ENCODE results near the gene JMJD1C.

Gene JMJD1C

DNA sequence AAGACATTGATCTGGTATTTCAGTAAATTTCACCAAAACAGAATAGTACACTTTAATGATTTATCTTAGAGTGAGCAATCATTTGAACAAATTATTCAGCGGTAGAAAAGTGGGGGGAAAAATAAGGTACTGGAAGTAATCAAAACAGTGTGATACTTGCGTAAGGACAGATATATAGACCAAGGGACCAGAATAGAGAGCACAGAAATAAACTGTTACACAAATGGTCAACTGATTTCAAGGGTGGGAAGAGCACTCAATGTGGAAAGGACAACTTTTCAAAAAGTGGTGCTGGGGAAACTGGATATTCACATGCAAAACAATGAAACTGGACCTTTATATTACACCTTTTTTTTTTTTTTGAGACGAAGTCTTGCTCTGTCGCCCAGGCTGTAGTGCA is 212.7 kb downstream of the JMJD1C start:
- no peak overlapping the region for H4K91ac ChIP-seq (ENCODE audit: low read length)

GRCh38 chr10:63252095-63252762 is 213.5 kb downstream of the JMJD1C start:
- H3K4me3 ChIP-seq (ENCODE audit: insufficient read depth in 1 of 2, low read depth in 1 of 2, low read length in 2 of 2) = no peak overlapping the region

More for the DNA sequence above, 212.7 kb downstream of the JMJD1C start:
- Histone ChIP-seq H3K79me1 (replicated peaks; ENCODE audit: low read length, poor library complexity, severe bottlenecking) (peaks cover 2% of the 10 kb centered on the region), H3K14ac (ENCODE audit: low read length in 2 of 2) (no peak overlapping the region), H2AK5ac (ENCODE audit: low read length, severe bottlenecking) (no peak overlapping the region), H3K23ac (ENCODE audit: low read length in 2 of 2) (no peak overlapping the region), H3K4me2 (ENCODE audit: low read length, poor library complexity, severe bottlenecking) (no peak overlapping the region), H3K18ac (ENCODE audit: low read depth in 1 of 2, low read length in 2 of 2) (no peak overlapping the region), H3K27me3 (ENCODE audit: control insufficient read depth in 1 of 2, insufficient read depth in 1 of 2, low read length in 2 of 2) (no peaks in the 10 kb centered on the region), H3K36me3 (ENCODE audit: control insufficient read depth in 1 of 2, insufficient read depth in 2 of 2, low read depth in 1 of 2, low read length in 2 of 2) (peaks cover 7 to 16% of the 10 kb centered on the region in 2 experiments), H3K4me1 (ENCODE audit: control insufficient read depth, insufficient read depth, low read depth, low read length) (peaks cover 2% of the 10 kb centered on the region), H3K9ac (ENCODE audit: low read length) (no peak overlapping the region), H2BK12ac (ENCODE audit: low read length in 2 of 2) (no peak overlapping the region), H2AFZ (ENCODE audit: low read depth, low read length) (no peak overlapping the region), H3K9me3 (ENCODE audit: control insufficient read depth, low read length) (no peaks in the 10 kb centered on the region), H3K4ac (ENCODE audit: low read depth in 1 of 2, low read length in 2 of 2) (no peak overlapping the region), H2BK15ac (ENCODE audit: low read depth, poor library complexity, severe bottlenecking) (no peak overlapping the region), H3K4me3 (ENCODE audit: insufficient read depth in 1 of 2, low read depth in 1 of 2, low read length in 2 of 2) (no peak overlapping the region), H3K27ac (ENCODE audit: low read length, poor library complexity, severe bottlenecking) (no peak overlapping the region), H2BK120ac (ENCODE audit: low read depth, low read length) (no peak overlapping the region), H4K8ac (ENCODE audit: low read length) (no peak overlapping the region), H2BK5ac (ENCODE audit: low read depth, low read length, poor library complexity, severe bottlenecking) (no peak overlapping the region)
- WGBS = 98% methylated on average over 4 of the region's 4 CpGs
- no peak for DNase-seq

DNA sequence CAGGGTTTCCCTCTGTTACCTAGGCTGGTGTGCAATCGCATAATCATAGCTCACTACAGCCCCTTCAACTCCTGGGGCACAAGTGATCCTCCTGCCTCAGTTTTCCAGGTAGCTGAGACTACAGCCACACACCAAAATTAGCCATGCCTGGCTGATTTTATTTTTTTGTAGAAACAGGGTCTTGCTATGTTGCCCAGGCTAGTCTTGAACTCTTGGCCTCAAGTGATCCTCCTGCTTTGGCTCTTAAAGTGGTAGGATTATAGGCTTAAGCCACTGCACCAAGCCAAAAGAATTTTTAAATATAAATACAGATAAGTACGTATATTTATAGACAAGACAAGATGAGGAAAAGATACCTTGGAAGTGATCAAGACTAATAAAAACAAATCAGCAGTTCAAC is 215.7 kb downstream of the JMJD1C start:
- WGBS = no CpG with 5 or more reads among the region's 2 CpGs
- Histone ChIP-seq H3K14ac (ENCODE audit: low read length in 2 of 2) (no peak overlapping the region), H2AFZ (ENCODE audit: low read depth, low read length) (no peak overlapping the region), H2AK5ac (ENCODE audit: low read length, severe bottlenecking) (no peak overlapping the region), H4K8ac (ENCODE audit: low read length) (no peak overlapping the region), H3K4me1 (ENCODE audit: control insufficient read depth, insufficient read depth, low read depth, low read length) (peaks cover 2% of the 10 kb centered on the region), H2BK15ac (ENCODE audit: low read depth, poor library complexity, severe bottlenecking) (no peak overlapping the region), H2BK120ac (ENCODE audit: low read depth, low read length) (no peak overlapping the region), H3K9ac (ENCODE audit: low read length) (no peak overlapping the region), H3K9me3 (ENCODE audit: control insufficient read depth, low read length) (no peaks in the 10 kb centered on the region), H3K4me3 (ENCODE audit: insufficient read depth in 1 of 2, low read depth in 1 of 2, low read length in 2 of 2) (no peak overlapping the region), H3K27me3 (ENCODE audit: control insufficient read depth in 1 of 2, insufficient read depth in 1 of 2, low read length in 2 of 2) (no peaks in the 10 kb centered on the region), H2BK5ac (ENCODE audit: low read depth, low read length, poor library complexity, severe bottlenecking) (no peak overlapping the region), H3K36me3 (ENCODE audit: control insufficient read depth in 1 of 2, insufficient read depth in 2 of 2, low read depth in 1 of 2, low read length in 2 of 2) (peaks cover 4 to 11% of the 10 kb centered on the region in 2 experiments), H3K18ac (ENCODE audit: low read depth in 1 of 2, low read length in 2 of 2) (no peak overlapping the region), H4K91ac (ENCODE audit: low read length) (no peak overlapping the region), H3K23ac (ENCODE audit: low read length in 2 of 2) (no peak overlapping the region), H3K4ac (ENCODE audit: low read depth in 1 of 2, low read length in 2 of 2) (no peak overlapping the region), H3K4me2 (ENCODE audit: low read length, poor library complexity, severe bottlenecking) (no peak overlapping the region), H2BK12ac (ENCODE audit: low read length in 2 of 2) (no peak overlapping the region), H3K27ac (ENCODE audit: low read length, poor library complexity, severe bottlenecking) (no peak overlapping the region), H3K79me1 (replicated peaks; ENCODE audit: low read length, poor library complexity, severe bottlenecking) (peaks cover 2% of the 10 kb centered on the region)
- no peak for DNase-seq

More at GRCh38 chr10:63252095-63252762, 213.5 kb downstream of the JMJD1C start:
- Histone ChIP-seq H2BK12ac (ENCODE audit: low read length in 2 of 2) (no peak overlapping the region), H4K8ac (ENCODE audit: low read length) (no peak overlapping the region), H3K4ac (ENCODE audit: low read depth in 1 of 2, low read length in 2 of 2) (no peak overlapping the region), H3K18ac (ENCODE audit: low read depth in 1 of 2, low read length in 2 of 2) (no peak overlapping the region), H3K9ac (ENCODE audit: low read length) (no peak overlapping the region), H3K4me2 (ENCODE audit: low read length, poor library complexity, severe bottlenecking) (no peak overlapping the region), H4K91ac (ENCODE audit: low read length) (no peak overlapping the region), H3K27ac (ENCODE audit: low read length, poor library complexity, severe bottlenecking) (no peak overlapping the region), H3K9me3 (ENCODE audit: control insufficient read depth, low read length) (no peaks in the 10 kb centered on the region), H2AFZ (ENCODE audit: low read depth, low read length) (no peak overlapping the region), H2AK5ac (ENCODE audit: low read length, severe bottlenecking) (no peak overlapping the region), H3K4me1 (ENCODE audit: control insufficient read depth, insufficient read depth, low read depth, low read length) (peaks cover 2% of the 10 kb centered on the region), H3K14ac (ENCODE audit: low read length in 2 of 2) (no peak overlapping the region), H2BK5ac (ENCODE audit: low read depth, low read length, poor library complexity, severe bottlenecking) (no peak overlapping the region), H2BK15ac (ENCODE audit: low read depth, poor library complexity, severe bottlenecking) (no peak overlapping the region), H2BK120ac (ENCODE audit: low read depth, low read length) (no peak overlapping the region), H3K23ac (ENCODE audit: low read length in 2 of 2) (no peak overlapping the region), H3K79me1 (replicated peaks; ENCODE audit: low read length, poor library complexity, severe bottlenecking) (peaks cover 2% of the 10 kb centered on the region), H3K36me3 (ENCODE audit: control insufficient read depth in 1 of 2, insufficient read depth in 2 of 2, low read depth in 1 of 2, low read length in 2 of 2) (peaks cover 7 to 14% of the 10 kb centered on the region in 2 experiments), H3K27me3 (ENCODE audit: control insufficient read depth in 1 of 2, insufficient read depth in 1 of 2, low read length in 2 of 2) (no peaks in the 10 kb centered on the region)
- DNase-seq = peak; percentile 31

- no peaks in the 10 kb centered on the region for H3K27me3 ChIP-seq (ENCODE audit: control insufficient read depth in 1 of 2, insufficient read depth in 1 of 2, low read length in 2 of 2)
- no peak overlapping the region for H4K8ac ChIP-seq (ENCODE audit: low read length)
- no peak overlapping the region for H3K9ac ChIP-seq (ENCODE audit: low read length)
- no peaks in the 10 kb centered on the region for H3K9me3 ChIP-seq (ENCODE audit: control insufficient read depth, low read length)
- no peak overlapping the region for H2BK15ac ChIP-seq (ENCODE audit: low read depth, poor library complexity, severe bottlenecking)
- no peak overlapping the region for H3K4me2 ChIP-seq (ENCODE audit: low read length, poor library complexity, severe bottlenecking)
- no peak overlapping the region for H2AK5ac ChIP-seq (ENCODE audit: low read length, severe bottlenecking)
- peaks cover 0 to 11% of the 10 kb centered on the region in 2 experiments for H3K36me3 ChIP-seq (ENCODE audit: control insufficient read depth in 1 of 2, insufficient read depth in 2 of 2, low read depth in 1 of 2, low read length in 2 of 2)
- H2BK12ac ChIP-seq (ENCODE audit: low read length in 2 of 2) = no peak overlapping the region
- H3K4me3 ChIP-seq (ENCODE audit: insufficient read depth in 1 of 2, low read depth in 1 of 2, low read length in 2 of 2) = no peak overlapping the region
- H2AFZ ChIP-seq (ENCODE audit: low read depth, low read length) = no peak overlapping the region
- H3K4me1 ChIP-seq (ENCODE audit: control insufficient read depth, insufficient read depth, low read depth, low read length) = peaks cover 6% of the 10 kb centered on the region
- no peak overlapping the region for H2BK5ac ChIP-seq (ENCODE audit: low read depth, low read length, poor library complexity, severe bottlenecking)
- H2BK120ac ChIP-seq (ENCODE audit: low read depth, low read length) = no peak overlapping the region
- H3K27ac ChIP-seq (ENCODE audit: low read length, poor library complexity, severe bottlenecking) = no peak overlapping the region
- no peak overlapping the region for H3K18ac ChIP-seq (ENCODE audit: low read depth in 1 of 2, low read length in 2 of 2)
- DNase-seq = no peak
- H3K4ac ChIP-seq (ENCODE audit: low read depth in 1 of 2, low read length in 2 of 2) = no peak overlapping the region
- no peak overlapping the region for H3K23ac ChIP-seq (ENCODE audit: low read length in 2 of 2)
- no peak overlapping the region for H3K14ac ChIP-seq (ENCODE audit: low read length in 2 of 2)
- WGBS = 97% methylated on average over 4 of the region's 4 CpGs
- H4K91ac ChIP-seq (ENCODE audit: low read length) = no peak overlapping the region
- H3K79me1 ChIP-seq (replicated peaks; ENCODE audit: low read length, poor library complexity, severe bottlenecking) = no peaks in the 10 kb centered on the region
These were observed 218.0 kb downstream of the JMJD1C start for GRCh38 chr10:63247771-63248170.
